NCI-H82 treated with DMSO at 0.1 percent for 48 hours (cell line): ENCODE measurements around the gene LMNA.
"Not testable (repeated sequence)": the region's sequence is repeated elsewhere in the genome, so short reads cannot be mapped to it uniquely, and the experiment has no call there.

Experiments
- DNase-seq: peaks from one replicate; lab custom pipeline; 2025; ENCODE audit not compliant: unreplicated experiment; lab: John Stamatoyannopoulos, UW

The LMNA gene

GRCh38 chr1:156160000-156160742 is 45.7 kb downstream of the LMNA start:
- no peak for DNase-seq

GRCh38 chr1:156160743-156161171 is 46.2 kb downstream of the LMNA start:
- DNase-seq = peak; percentile 93

- DNase-seq = no peak
Observed at GRCh38 chr1:156162430-156163037, 48.0 kb downstream of the LMNA start.

- no peak for DNase-seq
Observed at GRCh38 chr1:156163712-156164111, 49.2 kb downstream of the LMNA start.

- DNase-seq = no peak
Observed at GRCh38 chr1:156164125-156164831, 49.8 kb downstream of the LMNA start.

- no peak for DNase-seq
Observed at GRCh38 chr1:156165083-156165482, 50.6 kb downstream of the LMNA start.

- DNase-seq = peak; percentile 91
Observed at GRCh38 chr1:156167536-156167935, 53.0 kb downstream of the LMNA start.

- no peak for DNase-seq
Observed at GRCh38 chr1:156172696-156173470, 58.4 kb downstream of the LMNA start.

GRCh38 chr1:156176610-156177210 is 62.2 kb downstream of the LMNA start:
- no peak for DNase-seq

- no peak for DNase-seq
Observed at GRCh38 chr1:156177919-156178654, 63.6 kb downstream of the LMNA start.

GRCh38 chr1:156180471-156180870 is 66.0 kb downstream of the LMNA start:
- no peak for DNase-seq

- DNase-seq = peak; percentile 75
Observed at GRCh38 chr1:156181391-156181924, 66.9 kb downstream of the LMNA start.

- not testable (repeated sequence) for DNase-seq
Observed at GRCh38 chr1:156182010-156182779, 67.7 kb downstream of the LMNA start.

GRCh38 chr1:156186347-156187177 is 72.1 kb downstream of the LMNA start:
- not testable (repeated sequence) for DNase-seq
